Testis (tissue), 3 donors: Measurements from ENCODE around the gene BCKDK. TPM values are rescaled to one million over a fixed set of nuclear protein-coding genes. Genes with fewer than 3 reads are reported as not detected.

Experiments used
- DNase-seq: peaks from one replicate; pipeline ENCODE4 v3.0.0-alpha.2; 2019
- H3K27ac ChIP-seq, 2 donors: fragments of 200-600 bp; sonication (generic); one replicate each; pipeline ENCODE4 v1.5.1; 2019
- H3K27me3 ChIP-seq: fragments of 200-600 bp; sonication (generic); one replicate; pipeline ENCODE4 v1.5.1; 2019
- H3K36me3 ChIP-seq: fragments of 200-600 bp; sonication (generic); one replicate; pipeline ENCODE4 v1.5.1; 2017; ENCODE audit warnings: low read depth; ENCODE audit errors: missing control alignments
- H3K4me1 ChIP-seq: fragments of 200-600 bp; sonication (generic); one replicate; pipeline ENCODE4 v1.5.1; 2019
- H3K4me3 ChIP-seq, 2 donors: fragments of 200-600 bp; sonication (generic); one replicate each; pipeline ENCODE4 v1.5.1; 2017 to 2019
- H3K9me3 ChIP-seq: fragments of 200-600 bp; sonication (generic); one replicate; pipeline ENCODE4 v1.5.1; 2017
- CTCF ChIP-seq, 3 experiments: fragments of 450-650 bp in 2 of 3; fragments of 200-600 bp in 1 of 3; sonication (generic) in 1 of 3; IDR thresholded peaks; one replicate each; pipeline ENCODE4 v1.5.1; 2016 to 2019; ENCODE audit warnings: antibody characterized with exemption in 3 of 3, mild to moderate bottlenecking in 2 of 3, moderate library complexity in 1 of 3
- POLR2A ChIP-seq: fragments of 450-650 bp; IDR thresholded peaks from one replicate; pipeline ENCODE4 v1.6.1; 2017; ENCODE audit warnings: antibody characterized with exemption, mild to moderate bottlenecking, moderate library complexity
- WGBS, 2 donors: methylation state at CpG; one replicate each; pipeline ENCODE4 v1.1.5; 2018; 5-methylcytosine and 5-hydroxymethylcytosine counted together
- intact Hi-C: fragments of 100-400 bp; cut with DNase I; formaldehyde crosslinking; loops from one replicate; pipeline ENCODE4 v1.15.1; 2023; ENCODE audit warnings: low total_unique reads
- polyA plus RNA-seq: library from polyadenylated mRNA; stranded (reverse); fragments of 350-450 nt; fragmentation: Illumina TruSeq; extraction: RNeasy Lipid Tissue Mini Kit (QIAGEN cat#74804); gene quantifications from one replicate; pipeline ENCODE4 v1.2.3, GENCODE V29; 2014; ENCODE audit warnings: low read depth, low replicate concordance; ENCODE audit not compliant: insufficient read depth
- total RNA-seq, 2 donors: library from RNA; depleted of rRNA; stranded (reverse); fragments of >200 nt; gene quantifications; one replicate each; pipeline ENCODE4 v1.2.3, GENCODE V29; 2016

Gene BCKDK
- total and polyA plus RNA-seq, 3 donors from 2014 or later = 34.5 to 69.1 (median 68.8) TPM

- Histone ChIP-seq H3K9me3 (no peaks in the 10 kb centered on the region), H3K27me3 (no peaks in the 10 kb centered on the region), H3K4me1 (peaks cover 16% of the 10 kb centered on the region), H3K36me3 (no peaks in the 10 kb centered on the region), H3K4me3 (no peak overlapping the region), H3K27ac (no peak overlapping the region)
- no peak for TF ChIP-seq POLR2A
- TF ChIP-seq CTCF (IDR thresholded peaks at IDR 0.05) = no peak
- no peak for DNase-seq
- intact Hi-C loops = no loop called here
- WGBS, 2 donors = 70 to 81% methylated on average over 13 to 16 of the region's 16 CpGs
Measured at GRCh38 chr16:31076319-31076718, 31.9 kb upstream of the BCKDK start.

- H3K36me3 ChIP-seq = no peaks in the 10 kb centered on the region
- intact Hi-C loops = no loop called here
Measured at GRCh38 chr16:31077024-31077423, 31.2 kb upstream of the BCKDK start.

GRCh38 chr16:31077592-31078396 is 30.4 kb upstream of the BCKDK start:
- H3K4me1 ChIP-seq = peaks cover 16% of the 10 kb centered on the region
- WGBS, 2 donors = 93 to 95% methylated on average over 8 to 30 of the region's 30 CpGs
- DNase-seq = no peak
- TF ChIP-seq CTCF (IDR thresholded peaks at IDR 0.05) (no peak), POLR2A (no peak)
- H3K4me3 ChIP-seq = no peak overlapping the region
- no peaks in the 10 kb centered on the region for H3K27me3 ChIP-seq
- H3K36me3 ChIP-seq = no peaks in the 10 kb centered on the region
- H3K27ac ChIP-seq = no peak overlapping the region
- intact Hi-C loops = no loop called here
- H3K9me3 ChIP-seq = no peaks in the 10 kb centered on the region

More at GRCh38 chr16:31077024-31077423, 31.2 kb upstream of the BCKDK start:
- H3K27ac ChIP-seq = no peak overlapping the region
- no peak overlapping the region for H3K4me3 ChIP-seq
- no peaks in the 10 kb centered on the region for H3K27me3 ChIP-seq
- DNase-seq = no peak
- 91% methylated on average over 13 of the region's 13 CpGs; no CpG with 5 or more reads in 1 of the 2 donors for WGBS, 2 donors
- H3K9me3 ChIP-seq = no peaks in the 10 kb centered on the region
- TF ChIP-seq POLR2A = no peak
- no peak for TF ChIP-seq CTCF (IDR thresholded peaks at IDR 0.05)
- peaks cover 12% of the 10 kb centered on the region for H3K4me1 ChIP-seq

- H3K27ac ChIP-seq = no peak overlapping the region
- no peaks in the 10 kb centered on the region for H3K36me3 ChIP-seq
- no peak overlapping the region for H3K4me3 ChIP-seq
- intact Hi-C loops = no loop called here
- DNase-seq = no peak
- no peaks in the 10 kb centered on the region for H3K9me3 ChIP-seq
- 92 to 93% methylated on average over 10 to 14 of the region's 15 CpGs for WGBS, 2 donors
- peaks cover 24% of the 10 kb centered on the region for H3K4me1 ChIP-seq
- no peaks in the 10 kb centered on the region for H3K27me3 ChIP-seq
- TF ChIP-seq CTCF (IDR thresholded peaks at IDR 0.05) = no peak
- TF ChIP-seq POLR2A = no peak
Measured at GRCh38 chr16:31078597-31079341, 29.4 kb upstream of the BCKDK start.
